Retina (tissue), 1 donor: ENCODE measurements around the gene GPR132.
"Not testable (repeated sequence)": the region's sequence is repeated elsewhere in the genome, so short reads cannot be mapped to it uniquely, and the experiment has no call there.

Source experiments
- DNase-seq: peaks from one replicate; pipeline ENCODE4 v3.0.0-alpha.2; 2016

The GPR132 gene

GRCh38 chr14:105065280-105066228 is at the start of gene GPR132:
Gene GPR132, minus strand, starts transcription at chr14:105065430. Its CDS starts 10,010 bp downstream, at chr14:105055420.
- no peak for DNase-seq

- not testable (repeated sequence) for DNase-seq
These were observed 44.0 kb upstream of the GPR132 start for GRCh38 chr14:105109243-105109642.

GRCh38 chr14:105108516-105108864 is 43.3 kb upstream of the GPR132 start:
- DNase-seq = no peak

GRCh38 chr14:105107781-105108515 is 42.7 kb upstream of the GPR132 start:
- no peak for DNase-seq

- no peak for DNase-seq
These were observed 42.1 kb upstream of the GPR132 start for GRCh38 chr14:105107351-105107750.

GRCh38 chr14:105105158-105105557 is 39.9 kb upstream of the GPR132 start:
- DNase-seq = no peak

GRCh38 chr14:105102893-105103292 is 37.7 kb upstream of the GPR132 start:
- DNase-seq = no peak

- no peak for DNase-seq
These were observed 37.2 kb upstream of the GPR132 start for GRCh38 chr14:105102361-105102870.

- no peak for DNase-seq
These were observed 35.7 kb upstream of the GPR132 start for GRCh38 chr14:105100910-105101309.

GRCh38 chr14:105099778-105100177 is 34.5 kb upstream of the GPR132 start:
- DNase-seq = no peak

- no peak for DNase-seq
These were observed 33.1 kb upstream of the GPR132 start for GRCh38 chr14:105098316-105098715.

- no peak for DNase-seq
These were observed 32.5 kb upstream of the GPR132 start for GRCh38 chr14:105097794-105098127.

- DNase-seq = peak; percentile 0
These were observed 31.1 kb upstream of the GPR132 start for GRCh38 chr14:105096206-105096875.

- DNase-seq = peak; percentile 1
These were observed 30.1 kb upstream of the GPR132 start for GRCh38 chr14:105095236-105095805.

GRCh38 chr14:105094193-105094907 is 29.1 kb upstream of the GPR132 start:
- no peak for DNase-seq

GRCh38 chr14:105093431-105094192 is 28.4 kb upstream of the GPR132 start:
- peak; percentile 88 for DNase-seq

- DNase-seq = peak; percentile 64
These were observed 27.8 kb upstream of the GPR132 start for GRCh38 chr14:105093038-105093430.

GRCh38 chr14:105092171-105093037 is 27.2 kb upstream of the GPR132 start:
- peak; percentile 57 for DNase-seq

GRCh38 chr14:105091517-105092170 is 26.4 kb upstream of the GPR132 start:
- DNase-seq = peak; percentile 30

GRCh38 chr14:105091054-105091516 is 25.9 kb upstream of the GPR132 start:
- DNase-seq = peak; percentile 40
